HK-2 (cell line): ENCODE measurements around the gene ZNRD2.

Source experiments
- DNase-seq: peaks from one replicate; pipeline ENCODE4 v3.0.0-alpha.2; 2018; ENCODE audit not compliant: unreplicated experiment

The ZNRD2 gene

GRCh38 chr11:65588199-65589054, 18.1 kb downstream of the ZNRD2 start:
- no peak for DNase-seq

DNA sequence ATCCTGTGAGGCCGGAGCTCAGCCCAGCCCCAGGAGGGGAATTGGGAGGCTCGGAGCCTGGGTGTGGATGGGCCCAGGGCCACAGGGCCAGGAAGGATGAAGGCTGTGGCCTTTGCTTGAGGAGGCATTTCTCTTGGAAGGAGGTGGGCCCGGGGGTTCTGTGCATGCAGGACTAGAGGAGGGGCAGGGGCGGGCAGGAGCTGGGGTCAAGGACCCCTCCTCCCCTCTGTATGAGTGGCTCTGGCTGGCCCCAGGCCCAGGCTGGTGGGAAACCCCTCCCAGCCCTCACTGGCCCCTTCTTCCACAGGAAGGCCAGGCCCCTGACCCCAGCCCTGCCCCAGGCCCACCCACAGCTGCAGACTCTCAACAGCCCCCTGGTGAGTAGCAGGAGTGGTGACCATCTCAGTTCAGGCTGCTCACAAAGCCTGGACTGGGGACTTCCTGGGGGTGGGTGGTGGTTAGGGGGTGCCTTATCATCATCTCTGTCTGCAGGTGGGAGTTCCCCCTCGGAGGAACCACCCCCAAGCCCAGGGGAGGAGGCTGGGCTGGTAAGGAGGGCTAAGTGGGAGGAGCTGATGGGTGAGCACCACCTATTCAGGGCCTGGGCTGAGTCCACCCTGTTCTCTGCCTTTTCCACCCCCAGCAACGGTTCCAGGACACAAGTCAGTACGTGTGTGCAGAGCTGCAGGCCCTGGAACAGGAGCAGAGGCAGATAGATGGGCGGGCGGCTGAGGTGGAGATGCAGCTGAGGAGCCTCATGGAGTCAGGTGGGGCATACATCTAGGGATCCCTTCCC, 19.4 kb downstream of the ZNRD2 start:
- no peak for DNase-seq

DNA sequence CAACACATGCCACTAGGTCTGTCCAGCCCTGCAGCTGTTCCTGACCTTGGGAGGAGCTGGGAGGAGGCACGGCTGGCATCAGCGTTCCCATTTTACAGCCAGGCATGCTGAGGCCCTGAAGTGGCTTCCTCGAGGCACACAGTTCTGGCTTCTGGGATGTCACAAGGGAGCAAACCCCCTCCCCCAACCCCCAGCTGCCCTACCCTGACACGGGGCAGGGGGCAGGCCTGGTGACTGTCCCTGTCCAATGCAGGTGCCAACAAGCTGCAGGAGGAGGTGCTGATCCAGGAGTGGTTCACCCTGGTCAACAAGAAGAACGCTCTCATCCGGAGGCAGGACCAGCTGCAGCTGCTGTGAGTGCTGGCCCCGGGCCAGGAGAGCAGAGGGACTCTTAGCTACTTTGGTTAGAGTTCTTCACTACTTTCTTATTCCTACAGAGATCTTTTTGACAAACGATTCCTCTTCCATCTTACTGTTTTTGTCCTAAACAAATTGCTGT, 20.0 kb downstream of the ZNRD2 start:
- DNase-seq, result no peak

GRCh38 chr11:65591939-65592857, 21.9 kb downstream of the ZNRD2 start:
- DNase-seq, result no peak

GRCh38 chr11:65592858-65593517, 22.7 kb downstream of the ZNRD2 start:
- no peak for DNase-seq

GRCh38 chr11:65593518-65594414, 23.5 kb downstream of the ZNRD2 start:
- no peak for DNase-seq

DNA sequence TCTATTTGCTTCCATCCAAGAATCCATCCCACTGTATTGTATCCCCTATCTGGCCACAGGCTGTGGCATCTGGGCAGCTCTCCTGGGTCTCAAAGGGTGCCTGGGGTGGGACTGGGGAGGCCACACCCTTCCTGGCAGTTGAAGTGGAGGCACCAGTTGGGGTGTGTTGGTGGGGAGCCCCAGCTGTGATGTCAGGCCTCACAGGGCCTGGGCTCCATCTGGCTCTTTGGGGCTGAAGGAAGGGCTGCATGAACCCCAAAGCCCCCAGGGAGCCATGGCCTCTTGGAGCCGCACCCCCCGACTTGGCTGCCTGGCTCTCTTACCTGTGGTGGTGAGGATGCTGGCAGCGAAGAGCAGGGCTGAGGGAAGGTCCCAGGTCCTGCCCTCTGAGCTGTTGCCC, 24.9 kb downstream of the ZNRD2 start:
- DNase-seq, result no peak

DNA sequence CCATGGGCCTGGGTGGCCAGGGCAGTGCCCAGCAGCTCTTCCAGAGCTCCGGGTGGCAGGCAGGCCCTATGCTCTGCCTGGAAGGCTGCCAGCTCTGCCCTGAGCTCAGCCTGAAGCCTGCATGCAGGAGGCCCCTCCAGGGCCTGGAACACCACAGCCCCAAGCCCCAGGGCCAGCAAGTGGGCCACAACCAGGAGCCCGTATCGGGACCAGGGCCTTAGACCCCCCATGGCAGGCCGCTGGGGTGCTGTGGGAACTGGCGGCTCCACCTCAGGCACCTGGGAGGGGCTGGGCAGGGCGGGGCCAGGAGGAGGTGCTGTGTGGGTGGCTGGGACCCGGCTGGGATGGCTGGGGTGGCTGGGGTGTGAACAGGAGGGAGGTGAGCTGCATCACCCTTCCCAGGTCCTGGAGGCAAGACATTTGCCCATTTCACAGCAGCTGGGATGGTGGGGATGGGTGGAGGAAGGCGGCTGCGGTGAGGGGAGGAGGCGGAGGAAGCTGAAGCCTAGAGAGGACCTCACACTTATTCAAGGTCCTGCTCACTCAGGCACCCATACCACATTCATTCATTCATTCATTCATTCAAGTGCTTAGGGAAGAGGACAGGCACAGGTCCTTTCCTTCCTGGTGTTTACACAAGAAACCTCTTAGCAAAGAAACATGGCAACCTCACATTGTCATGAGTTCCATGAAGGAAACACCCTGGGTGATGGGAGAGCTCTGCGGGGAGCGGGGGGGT, 25.4 kb downstream of the ZNRD2 start, which contains the start of gene KCNK7:
TSS of gene KCNK7 (minus strand) at position 258 of the 739 bp plus-strand sequence. CDS start at position 230, 28 bp downstream.
- DNase-seq, result no peak

- DNase-seq, result no peak
Measured at GRCh38 chr11:65596520-65596919, 26.2 kb downstream of the ZNRD2 start.

DNA sequence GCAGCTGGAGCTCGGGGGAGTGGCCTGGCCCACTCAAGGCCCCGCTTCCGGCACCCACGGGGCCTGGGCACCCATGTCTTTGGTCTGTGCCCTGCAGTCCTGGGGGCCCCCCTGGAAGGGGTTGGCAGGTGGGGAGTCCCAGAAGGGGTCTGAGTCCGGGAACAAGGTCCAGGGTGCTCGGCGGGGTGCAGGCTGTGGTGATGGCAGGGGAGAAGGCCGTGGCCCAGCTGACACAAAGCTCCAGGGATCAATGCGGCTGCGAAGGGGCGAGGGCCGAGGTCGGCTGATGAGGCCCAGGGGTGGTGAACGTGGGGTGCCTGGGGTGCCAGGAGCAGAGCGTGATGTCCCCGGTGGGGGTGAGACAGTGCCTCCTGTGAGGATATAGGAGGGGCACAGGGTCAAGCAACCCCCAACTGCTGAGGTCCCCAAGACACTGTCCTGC, 28.0 kb downstream of the ZNRD2 start:
- DNase-seq, result no peak

DNA sequence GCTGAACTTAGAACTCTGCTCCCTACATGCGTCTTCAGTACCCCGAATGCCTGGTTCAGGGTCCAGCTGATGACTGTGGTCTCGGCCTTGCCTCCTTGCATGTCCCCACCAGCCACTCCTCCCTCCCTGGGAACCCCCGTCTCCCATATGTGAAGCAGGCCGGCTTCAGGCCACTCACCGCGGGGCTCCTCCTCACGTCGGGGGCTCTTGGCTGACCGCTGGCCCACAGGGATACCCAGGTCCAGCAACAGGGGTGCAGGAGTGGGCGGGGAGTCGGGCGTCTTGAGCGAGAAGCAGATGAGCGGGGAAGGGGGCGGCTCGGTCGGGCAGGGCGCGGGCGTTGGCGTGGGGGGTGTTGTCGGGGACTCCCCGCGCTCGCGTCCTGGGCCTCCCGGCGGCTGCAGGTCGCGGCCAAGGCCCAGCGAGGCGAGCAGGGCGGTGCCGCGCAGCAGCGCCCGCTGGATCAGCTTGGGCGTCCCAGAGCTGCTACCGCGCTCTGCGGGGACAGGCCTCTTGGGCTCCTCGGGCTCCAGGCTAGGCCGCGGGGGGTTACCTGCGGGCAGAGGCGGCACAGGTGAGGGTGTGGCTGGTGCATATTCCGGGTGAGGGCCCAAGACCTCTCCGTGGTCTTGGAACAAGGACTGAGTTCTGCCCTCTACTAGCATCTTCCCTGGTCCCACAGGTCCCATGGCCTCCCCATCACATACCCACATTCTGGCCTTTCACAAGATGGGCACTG, 29.1 kb downstream of the ZNRD2 start:
- DNase-seq, result no peak

DNA sequence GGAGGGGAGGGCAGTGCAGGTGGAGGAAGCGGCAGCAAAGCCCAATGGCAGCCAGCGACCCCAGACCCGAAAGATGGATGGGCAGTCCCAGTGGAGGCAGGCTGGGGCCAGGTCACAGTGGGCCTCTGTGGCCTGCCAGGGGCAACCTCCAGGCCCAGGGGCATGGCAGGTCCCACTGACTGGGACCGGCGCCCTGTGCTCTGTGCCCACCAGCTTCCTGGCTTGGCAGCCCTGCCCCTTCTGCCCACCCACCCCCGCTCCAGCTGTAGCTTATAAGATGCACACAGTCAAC, 29.6 kb downstream of the ZNRD2 start:
- no peak for DNase-seq

GRCh38 chr11:65604258-65604657, 34.0 kb downstream of the ZNRD2 start:
- DNase-seq, result no peak

DNA sequence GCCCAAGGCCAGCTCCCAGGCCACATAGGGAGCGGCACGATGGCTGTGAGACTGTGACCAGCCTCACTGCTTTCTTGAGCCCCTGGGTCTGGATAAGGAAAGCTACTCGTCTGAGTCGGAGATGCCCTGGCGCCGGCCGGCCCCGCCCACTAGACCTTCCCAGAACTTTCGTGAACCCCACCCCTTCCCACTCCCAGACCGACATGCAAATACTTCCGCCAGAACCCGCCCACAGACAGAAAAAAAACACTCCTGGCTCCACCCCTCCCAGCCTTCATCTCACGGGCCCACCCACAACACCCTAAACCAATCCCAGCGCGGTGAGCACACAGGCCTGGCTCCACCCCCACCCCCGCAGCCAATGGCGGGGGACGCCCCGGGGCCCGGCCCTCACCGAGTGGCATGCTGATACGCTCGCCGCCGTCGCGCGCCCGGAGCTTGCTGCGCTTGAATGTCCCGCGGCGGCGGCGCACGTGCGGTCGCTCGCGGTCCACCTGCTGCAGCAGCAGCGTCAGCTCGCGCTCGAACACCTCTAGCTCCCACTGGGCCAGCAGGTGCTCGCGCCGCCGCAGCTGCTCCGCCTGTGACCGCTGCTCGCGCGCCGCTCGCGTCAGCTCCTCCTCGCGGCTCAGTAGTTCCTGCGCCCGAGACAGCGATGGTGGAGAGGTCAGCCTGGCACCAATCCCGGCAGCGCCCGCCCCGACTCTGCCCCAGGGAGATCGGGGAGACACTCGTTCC, 36.8 kb downstream of the ZNRD2 start:
- no peak for DNase-seq

- no peak for DNase-seq
Measured at GRCh38 chr11:65607614-65608426, 37.5 kb downstream of the ZNRD2 start.

- DNase-seq, result no peak
Measured at GRCh38 chr11:65609229-65609628, 39.0 kb downstream of the ZNRD2 start.

- no peak for DNase-seq
Measured at GRCh38 chr11:65609665-65610064, 39.4 kb downstream of the ZNRD2 start.
